Glomerular visceral epithelial cell (primary cell): Measurements from ENCODE around the gene PTPN11.
"Not testable (repeated sequence)": the region's sequence is repeated elsewhere in the genome, so short reads cannot be mapped to it uniquely, and the experiment has no call there.

Experiments used
- DNase-seq: peaks from one replicate; pipeline ENCODE4 v3.0.0-alpha.2; 2016; ENCODE audit errors: extremely low spot score

Gene PTPN11

DNA sequence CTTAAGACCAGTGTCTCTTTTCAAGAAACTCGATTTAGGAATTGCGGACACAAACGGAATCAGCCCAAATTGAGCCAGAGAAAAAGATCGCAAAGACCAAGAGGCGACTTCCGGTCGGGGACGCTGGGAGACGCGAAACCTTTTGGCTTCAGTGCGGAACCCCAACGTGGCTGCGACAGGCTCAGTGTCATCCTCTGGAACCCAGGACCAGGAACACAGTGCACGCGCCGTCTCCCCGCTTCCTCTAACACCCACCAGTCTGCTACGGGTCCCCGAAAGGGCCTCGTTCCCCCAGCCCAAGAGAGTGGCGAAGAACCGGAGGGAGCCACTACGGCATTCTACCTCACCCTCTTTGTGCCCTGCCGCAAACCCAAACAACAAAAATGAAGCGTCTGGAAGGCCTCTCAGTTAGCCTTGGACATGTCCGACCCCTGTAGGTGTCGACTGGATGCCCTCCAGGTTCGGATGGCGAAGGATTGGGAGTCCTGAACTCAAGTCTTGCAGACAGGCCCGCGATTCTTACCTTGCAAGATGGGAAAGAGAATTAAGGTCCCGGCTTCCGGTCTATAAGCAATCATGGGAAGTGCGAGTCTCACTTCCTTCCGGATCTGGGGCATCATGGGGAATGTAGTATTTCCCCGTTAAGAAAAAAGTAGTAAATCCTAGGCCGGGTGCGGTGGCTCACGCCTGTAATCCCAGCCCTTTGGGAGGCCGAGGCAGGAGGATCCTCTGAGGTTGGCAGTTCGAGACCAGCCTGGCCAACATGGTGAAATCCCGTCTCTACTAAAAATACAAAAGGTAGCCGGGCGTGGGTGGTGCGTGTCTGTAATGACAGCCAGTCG, 9.5 kb upstream of the PTPN11 start, which contains the start of gene RPL6:
RPL6 (minus strand) TSS at position 542 of the 842 bp plus-strand sequence. CDS start 949 bp downstream, outside the sequence.
- DNase-seq, result peak; percentile 89

DNA sequence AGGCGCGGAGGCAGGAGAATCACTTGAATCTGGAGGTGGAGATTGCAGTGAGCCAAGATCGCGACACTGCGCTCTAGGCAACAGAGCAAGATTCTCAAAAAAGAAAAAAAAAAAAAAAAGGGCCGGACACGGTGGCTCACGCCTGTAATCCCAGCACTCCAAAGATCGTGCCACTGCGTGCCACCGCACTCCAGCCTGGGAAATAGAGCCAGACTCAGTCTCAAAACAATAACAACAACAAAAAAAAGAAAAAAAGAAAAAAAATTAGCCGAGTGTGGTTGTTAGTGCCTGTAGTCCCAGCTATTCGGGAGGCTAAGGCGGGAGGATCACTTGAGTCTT, 8.9 kb upstream of the PTPN11 start:
- DNase-seq, result no peak

- DNase-seq, result no peak
Observed at GRCh38 chr12:112413855-112414625, 4.7 kb upstream of the PTPN11 start.

DNA sequence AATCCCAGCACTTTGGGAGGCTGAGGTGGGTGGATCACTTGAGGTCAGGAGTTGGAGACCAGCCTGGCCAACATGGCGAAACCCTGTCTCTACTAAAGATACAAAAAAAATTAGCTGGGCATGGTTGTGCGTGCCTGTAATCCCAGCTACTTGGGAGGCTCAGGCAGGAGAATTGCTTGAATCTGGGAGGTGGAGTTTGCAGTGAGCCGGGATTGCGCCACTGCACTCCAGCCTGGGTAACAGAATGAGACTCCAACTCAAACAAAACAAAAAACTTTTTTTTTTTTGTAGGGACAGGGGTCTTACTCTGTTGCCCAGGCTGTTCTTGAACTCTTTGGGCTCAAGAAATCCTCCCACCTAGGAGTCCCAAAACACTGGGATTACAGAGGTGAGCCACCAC, 3.3 kb upstream of the PTPN11 start:
- DNase-seq, result not testable (repeated sequence)

DNA sequence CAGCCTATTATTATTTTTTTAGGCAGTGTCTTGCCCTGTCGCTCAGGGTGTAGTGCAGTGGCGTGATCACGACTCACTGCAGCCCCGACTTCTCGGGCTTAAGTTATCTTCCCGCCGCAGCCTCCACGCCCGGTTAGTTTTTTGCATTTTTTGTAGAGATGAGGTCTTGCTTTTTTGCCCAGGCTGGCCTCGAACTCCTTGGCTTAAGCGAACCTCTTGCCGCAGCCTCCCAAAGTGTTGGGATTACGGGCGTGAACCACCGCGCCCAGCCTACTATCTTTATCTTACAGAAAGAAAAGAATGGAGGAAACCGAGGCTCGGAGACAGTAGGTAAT, 507 bp upstream of the PTPN11 start:
- DNase-seq, result peak; percentile 26

DNA sequence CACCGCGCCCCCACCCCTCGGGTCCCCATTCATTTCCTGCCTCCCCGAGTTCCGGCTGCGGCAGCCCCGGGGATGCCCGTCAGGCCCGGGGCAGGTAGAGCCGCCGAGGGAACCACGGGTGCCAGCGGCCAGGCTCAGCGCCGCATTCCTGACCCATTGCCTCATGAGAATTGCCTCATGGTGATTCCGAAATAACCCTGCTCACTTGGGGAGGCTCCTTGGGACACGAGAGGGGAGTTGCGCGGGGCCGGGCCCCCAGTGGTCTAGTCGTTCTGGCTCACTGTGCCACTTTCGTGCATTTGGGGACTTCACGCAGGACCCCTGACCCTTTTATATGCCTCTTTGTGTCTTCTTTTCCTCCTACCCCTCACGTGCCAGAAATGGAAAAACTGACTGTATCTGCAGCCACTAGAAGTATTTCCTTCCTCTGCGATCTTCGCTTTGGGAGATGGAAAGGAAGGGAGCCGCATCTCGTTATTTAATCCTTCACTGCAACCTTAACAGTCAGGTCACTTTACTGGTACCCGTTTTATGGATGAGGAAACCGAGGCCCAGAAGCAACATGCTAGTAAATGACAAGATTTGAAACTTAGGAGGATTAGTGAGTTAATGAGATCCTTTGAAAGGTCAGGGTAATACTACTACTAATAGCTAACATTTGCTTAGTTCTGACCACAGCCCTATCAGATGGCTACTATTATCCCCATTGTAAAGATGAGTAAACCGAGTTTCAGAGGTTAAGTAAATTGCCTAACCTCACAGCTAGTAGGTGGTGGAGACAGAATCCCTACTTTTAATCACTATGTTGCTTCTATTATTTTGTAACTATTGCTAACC, 768 bp downstream of the PTPN11 start:
- peak; percentile 84 for DNase-seq

DNA sequence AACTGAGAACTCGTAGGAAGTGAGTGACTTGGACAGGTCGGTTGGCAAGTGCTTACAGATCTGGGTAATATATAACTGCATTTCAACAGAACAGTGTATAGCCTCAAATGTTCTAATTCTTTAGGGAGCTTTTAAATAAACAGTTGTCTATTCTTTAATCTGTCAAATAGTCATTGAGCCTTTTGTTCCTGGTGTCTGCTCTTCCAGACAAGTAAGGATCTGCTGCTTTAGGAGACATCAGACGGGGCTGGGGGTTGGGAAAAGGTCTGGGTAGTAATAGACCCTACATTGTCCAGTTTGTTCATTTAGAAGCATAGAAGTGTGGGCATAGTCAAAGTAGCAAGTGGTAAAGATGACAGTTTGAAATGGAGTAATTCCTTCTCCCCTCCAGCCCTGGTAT, 2.0 kb downstream of the PTPN11 start:
- no peak for DNase-seq

DNA sequence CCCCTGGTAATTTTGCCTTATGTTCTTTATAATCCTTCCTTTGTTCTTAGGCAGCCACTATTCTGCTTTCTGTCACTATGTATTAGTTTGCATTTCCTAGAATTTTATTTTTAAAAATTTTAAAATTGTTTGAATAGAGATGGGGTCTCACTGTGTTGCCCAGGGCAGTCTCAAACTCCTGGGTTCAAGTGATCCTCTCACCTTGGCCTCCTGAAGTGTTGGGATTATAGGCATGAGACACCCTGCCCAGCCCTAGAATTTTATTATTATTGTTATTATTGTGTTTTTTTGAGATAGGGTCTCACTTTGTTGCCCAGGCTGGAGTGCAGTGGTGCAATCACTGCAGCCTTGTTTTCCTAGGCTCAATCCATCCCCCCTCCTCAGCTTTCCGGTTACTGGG, 2.6 kb downstream of the PTPN11 start:
- DNase-seq, result no peak

DNA sequence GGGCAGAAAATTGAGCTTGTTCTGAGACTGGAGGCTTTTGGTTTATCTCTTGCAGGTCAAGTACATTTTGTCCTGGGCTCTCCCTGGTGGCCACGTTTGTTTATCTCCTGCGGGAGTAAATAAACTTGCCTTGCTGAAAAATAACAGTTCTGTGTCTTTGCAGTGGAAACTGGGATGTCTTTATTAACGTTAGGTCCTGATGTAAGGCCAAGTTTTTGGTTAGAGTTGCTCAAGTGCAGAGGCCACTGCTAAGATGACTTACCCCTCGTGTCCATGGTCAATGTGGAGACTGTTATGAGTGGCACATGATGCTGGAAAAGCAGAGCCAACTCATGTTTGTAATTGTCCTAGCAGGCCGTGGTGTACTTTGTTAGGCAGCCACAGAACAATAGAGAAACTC, 3.8 kb downstream of the PTPN11 start:
- no peak for DNase-seq

DNA sequence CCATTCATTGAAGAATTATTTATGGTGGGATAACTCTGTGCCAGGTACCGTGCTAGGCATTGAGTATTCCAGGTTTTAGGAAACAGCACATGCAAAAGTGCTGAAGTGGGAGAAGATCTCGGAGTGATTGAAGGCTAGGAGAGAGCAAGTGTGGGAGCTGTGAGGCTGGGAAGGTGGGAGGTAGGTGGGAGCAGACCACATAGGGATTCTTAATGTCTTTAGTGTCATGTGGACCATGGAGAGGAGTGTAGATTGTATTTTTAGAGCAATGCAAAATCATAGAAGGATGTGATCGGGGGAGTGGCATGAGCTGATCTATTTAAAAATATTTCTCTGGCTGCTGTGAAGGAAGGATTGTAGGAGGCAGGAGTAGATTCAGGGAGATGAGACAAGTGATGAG, 5.4 kb downstream of the PTPN11 start:
- no peak for DNase-seq

DNA sequence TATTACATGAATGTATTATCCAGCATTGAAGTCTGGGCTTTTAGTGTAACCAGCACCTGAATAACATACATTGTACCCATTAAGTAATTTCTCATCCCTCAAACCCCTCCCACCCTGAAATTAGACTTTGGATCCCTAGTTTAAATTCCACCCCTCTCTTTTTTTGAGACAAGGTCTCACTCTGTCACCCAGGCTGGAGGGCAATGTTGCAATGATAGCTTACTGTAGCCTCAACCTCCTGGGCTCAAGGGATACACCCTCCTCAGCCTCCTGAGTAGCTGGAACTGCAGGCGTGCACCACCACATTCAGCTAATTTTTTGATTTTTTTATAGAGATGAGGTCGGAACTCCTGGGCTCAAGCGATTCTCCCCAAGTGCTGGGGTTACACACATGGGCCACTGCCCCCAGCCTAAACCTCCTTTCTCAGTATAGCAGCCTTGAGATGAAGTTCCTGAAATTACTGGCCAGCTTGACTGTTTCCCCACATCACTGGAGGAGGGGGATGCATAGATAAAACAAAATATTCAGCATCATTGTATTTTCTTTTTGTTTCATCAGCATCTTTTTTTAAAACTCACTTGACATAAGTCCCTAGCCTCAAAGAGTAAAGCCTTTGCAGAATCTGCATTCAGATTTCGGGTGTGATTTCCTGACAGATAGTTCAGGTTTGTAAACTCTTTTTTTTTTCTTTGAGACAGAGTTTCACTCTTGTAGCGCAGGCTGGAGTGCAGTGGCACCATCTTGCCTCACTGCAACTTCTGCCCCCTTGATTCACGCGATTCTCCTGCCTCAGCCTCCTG, 7.0 kb downstream of the PTPN11 start:
- no peak for DNase-seq

DNA sequence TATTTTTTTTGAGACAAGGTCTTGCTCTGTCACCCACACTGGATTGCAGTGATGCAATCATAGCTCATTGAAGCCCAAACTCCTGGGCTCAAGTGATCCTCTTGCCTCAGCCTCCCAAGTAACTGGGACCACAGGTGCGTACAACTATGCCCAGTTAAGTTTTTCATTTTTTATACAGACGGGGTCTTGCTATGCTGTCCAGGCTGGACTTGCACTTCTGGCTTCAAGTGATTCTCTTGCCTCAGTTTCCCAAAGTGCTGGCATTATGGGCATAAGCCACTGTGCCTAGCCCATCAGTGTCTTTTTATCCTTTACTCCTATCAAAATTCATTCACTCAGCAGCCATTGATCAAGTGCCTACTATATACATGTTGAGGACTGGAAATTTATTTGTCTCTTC, 9.0 kb downstream of the PTPN11 start:
- no peak for DNase-seq

- DNase-seq, result no peak
Observed at GRCh38 chr12:112430929-112431328, 12.2 kb downstream of the PTPN11 start.

- DNase-seq, result no peak
Observed at GRCh38 chr12:112431965-112432364, 13.2 kb downstream of the PTPN11 start.

- no peak for DNase-seq
Observed at GRCh38 chr12:112433551-112433950, 14.8 kb downstream of the PTPN11 start.

DNA sequence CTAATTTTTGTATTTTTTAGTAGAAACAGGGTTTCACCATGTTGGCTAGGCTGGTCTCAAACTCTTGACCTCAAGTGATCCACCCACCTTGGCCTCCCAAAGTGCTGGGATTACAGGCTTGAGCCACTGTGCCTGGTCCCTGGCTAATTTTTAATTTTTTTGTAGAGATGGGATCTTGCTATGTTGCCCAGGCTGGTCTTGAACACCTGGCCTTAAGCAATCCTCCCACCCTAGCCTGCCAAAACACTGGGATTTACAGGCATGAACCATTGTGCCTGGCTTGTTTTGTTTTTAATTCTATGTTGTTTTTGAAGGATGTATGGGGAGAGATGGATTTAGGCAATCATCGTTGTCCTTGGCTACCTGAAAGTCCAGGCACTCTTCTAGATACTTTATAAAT, 19.9 kb downstream of the PTPN11 start:
- DNase-seq, result not testable (repeated sequence)

DNA sequence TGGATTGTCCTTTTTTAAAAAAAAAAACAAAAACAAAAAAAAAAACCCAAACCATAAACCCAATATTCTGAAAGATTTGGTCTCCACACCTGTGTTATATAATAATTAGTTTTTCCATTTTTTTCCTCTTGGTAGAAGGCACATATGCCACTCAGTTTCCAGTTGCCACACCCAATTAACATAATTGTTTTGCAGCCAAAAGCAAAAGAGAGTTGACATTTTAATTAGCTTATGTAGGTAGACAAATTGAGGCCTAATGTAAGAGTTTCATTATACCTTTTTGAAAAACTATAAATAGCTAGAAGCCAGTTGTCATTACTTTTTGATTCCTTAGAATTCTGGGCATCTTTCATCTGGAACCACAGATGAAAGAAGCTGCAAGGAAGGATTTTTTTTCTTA, 21.0 kb downstream of the PTPN11 start:
- no peak for DNase-seq

- DNase-seq, result not testable (repeated sequence)
Observed at GRCh38 chr12:112440653-112441052, 21.9 kb downstream of the PTPN11 start.

GRCh38 chr12:112443916-112444315, 25.2 kb downstream of the PTPN11 start:
- no peak for DNase-seq

DNA sequence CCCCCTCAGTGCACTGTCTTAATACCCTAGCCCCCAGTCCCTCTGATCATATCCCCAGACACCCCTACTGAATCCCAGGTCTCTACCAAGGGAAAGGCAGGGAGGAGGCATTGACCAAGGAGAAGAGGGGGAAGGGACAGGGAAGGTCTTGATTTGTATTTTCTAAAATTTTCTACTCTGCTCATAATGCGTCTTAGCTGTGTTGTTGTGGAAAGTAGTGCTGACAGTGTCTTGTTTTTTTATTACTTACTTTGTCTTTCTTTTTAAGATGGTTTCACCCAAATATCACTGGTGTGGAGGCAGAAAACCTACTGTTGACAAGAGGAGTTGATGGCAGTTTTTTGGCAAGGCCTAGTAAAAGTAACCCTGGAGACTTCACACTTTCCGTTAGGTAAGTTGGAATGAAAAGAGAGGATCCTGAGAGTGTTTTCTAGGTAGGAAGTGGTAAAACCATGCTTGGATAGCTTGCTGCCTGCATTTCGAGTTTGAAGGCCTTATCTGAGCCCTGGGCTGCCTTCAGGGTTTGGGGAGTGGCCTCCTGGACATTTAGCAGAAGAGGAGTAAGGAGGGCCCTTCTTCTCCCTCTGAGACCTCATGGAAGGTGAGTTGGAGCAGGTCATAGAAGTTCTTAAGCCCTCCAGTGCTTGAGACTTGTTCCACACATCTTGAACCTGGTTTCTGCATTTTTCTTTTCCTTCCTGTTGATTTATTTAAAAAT, 27.4 kb downstream of the PTPN11 start:
- no peak for DNase-seq

GRCh38 chr12:112447106-112447505, 28.4 kb downstream of the PTPN11 start:
- no peak for DNase-seq
